Natural killer cell (primary cell): Measurements from ENCODE around the gene JAML. TPM values are rescaled to one million over a fixed set of nuclear protein-coding genes. Genes with fewer than 3 reads are reported as not detected.

Source experiments
- ATAC-seq, 3 donors: fragments of 150-1000 bp in 2 of 3; fragments of 200-7000 bp in 1 of 3; cut with Tn5 transposase; 1 replicate in 1 of 3; 2 replicates in 2 of 3; pipeline ENCODE4 v1.10.0; 2021; ENCODE audit warnings: mild to moderate bottlenecking in 2 of 3, moderate library complexity in 2 of 3
- DNase-seq, 2 donors: peaks; one replicate each; pipeline versions ENCODE4 v3.0.0 to v3.0.0-alpha.2; 2013 to 2021; ENCODE audit warnings: mixed read lengths in 1 of 2
- H3K27ac ChIP-seq: one replicate; pipeline ENCODE4 v1.5.1; 2013; ENCODE audit warnings: mild to moderate bottlenecking, low read length
- H3K27me3 ChIP-seq: one replicate; pipeline ENCODE4 v1.6.1; 2013; ENCODE audit warnings: low read length; ENCODE audit not compliant: control insufficient read depth, insufficient read depth
- H3K36me3 ChIP-seq: one replicate; pipeline ENCODE4 v1.6.1; 2013; ENCODE audit warnings: low read length; ENCODE audit not compliant: control insufficient read depth, insufficient read depth
- H3K4me1 ChIP-seq: one replicate; pipeline ENCODE4 v1.6.1; 2013; ENCODE audit warnings: low read length; ENCODE audit not compliant: control insufficient read depth, insufficient read depth
- H3K4me3 ChIP-seq: one replicate; pipeline ENCODE4 v1.5.1; 2013; ENCODE audit warnings: low read length
- H3K9me3 ChIP-seq: one replicate; pipeline ENCODE4 v1.6.1; 2013; ENCODE audit warnings: low read length; ENCODE audit not compliant: control insufficient read depth, insufficient read depth
- H3K27ac Mint-ChIP-seq, 2 donors: one replicate each; pipeline ENCODE4 v1.8.0; 2022; ENCODE audit warnings: mild to moderate bottlenecking in 2 of 2, mixed read lengths in 2 of 2, moderate library complexity in 1 of 2
- H3K27me3 Mint-ChIP-seq, 2 donors: one replicate each; pipeline ENCODE4 v1.8.0; 2022; ENCODE audit warnings: low read depth in 2 of 2, mixed read lengths in 2 of 2
- H3K36me3 Mint-ChIP-seq: one replicate; pipeline ENCODE4 v1.8.0; 2022; ENCODE audit warnings: mixed read lengths
- H3K4me1 Mint-ChIP-seq, 2 donors: one replicate each; pipeline ENCODE4 v1.8.0; 2022; ENCODE audit warnings: mixed read lengths in 2 of 2
- H3K4me3 Mint-ChIP-seq: one replicate; pipeline ENCODE4 v1.8.0; 2022; ENCODE audit warnings: mild to moderate bottlenecking, moderate library complexity, mixed read lengths
- H3K9me3 Mint-ChIP-seq, 2 donors: one replicate each; pipeline ENCODE4 v1.8.0; 2022; ENCODE audit warnings: mixed read lengths in 2 of 2
- WGBS: methylation state at CpG from one replicate; pipeline ENCODE4 v1.1.7; 2013; ENCODE audit warnings: missing lambda C conversion rate; ENCODE audit not compliant: insufficient coverage; 5-methylcytosine and 5-hydroxymethylcytosine counted together
- intact Hi-C: fragments of 100-400 bp; cut with micrococcal nuclease; formaldehyde crosslinking; loops from one replicate; pipeline ENCODE4 v1.14.2; 2022
- total RNA-seq, 4 donors: library from RNA; stranded (reverse); fragments of 120-200 nt in 1 of 4; gene quantifications; one replicate each; pipeline versions ENCODE4 v1.2.3 to v1.2.4, GENCODE V29; 2013 to 2022
- TF ChIP-seq, protein P1 (sequence below): fragments of 200-600 bp; IDR thresholded peaks from one replicate; pipeline ENCODE4 v1.8.0; 2022; ENCODE audit warnings: antibody characterized with exemption

The JAML gene
- total RNA-seq, 3 donors from 2014 or later (not counting 1 experiment from before 2014, with no cell fraction given), result 7.1 to 27.8 (median 12.8) TPM

DNA sequence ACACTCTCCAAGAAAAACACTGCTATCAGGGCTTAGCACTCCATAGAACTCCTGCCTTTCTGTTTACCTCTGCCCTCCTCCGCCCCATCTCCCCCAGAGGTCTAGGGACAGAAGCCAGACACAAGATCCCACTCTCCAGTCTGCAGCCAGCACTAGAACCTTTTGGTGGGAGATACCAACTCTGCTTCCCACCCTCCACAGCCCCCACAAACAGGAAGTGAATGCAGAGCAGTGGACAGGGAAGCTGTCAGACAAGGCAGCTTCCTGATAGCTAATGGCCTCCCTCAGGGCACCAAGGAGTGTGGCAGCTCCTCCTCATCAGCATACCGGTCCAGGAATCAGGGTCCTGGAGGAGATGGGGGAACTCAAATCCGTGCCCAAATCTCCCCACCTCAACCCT is 77.3 kb downstream of the JAML start:
- TF ChIP-seq, protein P1, sequence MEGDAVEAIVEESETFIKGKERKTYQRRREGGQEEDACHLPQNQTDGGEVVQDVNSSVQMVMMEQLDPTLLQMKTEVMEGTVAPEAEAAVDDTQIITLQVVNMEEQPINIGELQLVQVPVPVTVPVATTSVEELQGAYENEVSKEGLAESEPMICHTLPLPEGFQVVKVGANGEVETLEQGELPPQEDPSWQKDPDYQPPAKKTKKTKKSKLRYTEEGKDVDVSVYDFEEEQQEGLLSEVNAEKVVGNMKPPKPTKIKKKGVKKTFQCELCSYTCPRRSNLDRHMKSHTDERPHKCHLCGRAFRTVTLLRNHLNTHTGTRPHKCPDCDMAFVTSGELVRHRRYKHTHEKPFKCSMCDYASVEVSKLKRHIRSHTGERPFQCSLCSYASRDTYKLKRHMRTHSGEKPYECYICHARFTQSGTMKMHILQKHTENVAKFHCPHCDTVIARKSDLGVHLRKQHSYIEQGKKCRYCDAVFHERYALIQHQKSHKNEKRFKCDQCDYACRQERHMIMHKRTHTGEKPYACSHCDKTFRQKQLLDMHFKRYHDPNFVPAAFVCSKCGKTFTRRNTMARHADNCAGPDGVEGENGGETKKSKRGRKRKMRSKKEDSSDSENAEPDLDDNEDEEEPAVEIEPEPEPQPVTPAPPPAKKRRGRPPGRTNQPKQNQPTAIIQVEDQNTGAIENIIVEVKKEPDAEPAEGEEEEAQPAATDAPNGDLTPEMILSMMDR, result no peak
- H3K27ac Mint-ChIP-seq, result no peak overlapping the region
- Histone ChIP-seq H3K4me1 (peaks cover 13% of the 10 kb centered on the region), H3K27me3 (peaks cover 10% of the 10 kb centered on the region), H3K9me3 (no peaks in the 10 kb centered on the region), H3K27ac (no peak overlapping the region), H3K4me3 (no peak overlapping the region), H3K36me3 (no peaks in the 10 kb centered on the region)
- no peaks in the 10 kb centered on the region for H3K36me3 Mint-ChIP-seq
- H3K4me3 Mint-ChIP-seq, result no peak overlapping the region
- H3K4me1 Mint-ChIP-seq, result peaks cover 0 to 4% of the 10 kb centered on the region in 2 donors
- WGBS, result 79% methylated on average over 3 of the region's 3 CpGs
- DNase-seq, result no peak
- no peak for ATAC-seq
- no peaks in the 10 kb centered on the region for H3K9me3 Mint-ChIP-seq
- peaks cover 40 to 69% of the 10 kb centered on the region in 2 donors for H3K27me3 Mint-ChIP-seq
- intact Hi-C loops, result no loop called here

DNA sequence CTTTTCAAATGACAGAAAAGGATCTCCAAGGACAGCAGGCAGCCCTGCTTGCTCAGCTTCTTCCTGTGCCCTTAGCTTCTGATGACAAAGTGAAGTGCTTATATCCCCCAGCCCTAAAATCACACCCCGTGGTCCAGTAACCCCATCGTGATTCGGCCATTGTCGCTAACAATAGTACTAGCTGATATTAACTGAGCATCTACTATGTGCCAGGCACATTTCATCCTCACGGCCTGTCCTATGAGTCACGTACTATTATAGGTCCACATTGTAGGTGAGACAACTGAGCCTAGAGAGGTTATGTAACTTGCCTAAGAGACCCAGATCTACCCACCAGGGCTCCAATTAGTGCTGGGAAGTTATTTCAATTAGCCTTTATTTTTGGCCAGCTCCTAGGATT is 78.3 kb downstream of the JAML start:
- Mint-ChIP-seq H3K27me3 (peaks cover 48 to 76% of the 10 kb centered on the region in 2 donors), H3K36me3 (no peaks in the 10 kb centered on the region), H3K27ac (no peak overlapping the region), H3K4me1 (peaks cover 0 to 4% of the 10 kb centered on the region in 2 donors), H3K9me3 (no peaks in the 10 kb centered on the region), H3K4me3 (peak overlapping the region; percentile 84)
- H3K4me3 ChIP-seq, result no peak overlapping the region
- H3K4me1 ChIP-seq, result peaks cover 10% of the 10 kb centered on the region
- H3K27ac ChIP-seq, result no peak overlapping the region
- ATAC-seq, result no peak
- no peaks in the 10 kb centered on the region for H3K36me3 ChIP-seq
- H3K27me3 ChIP-seq, result peaks cover 2% of the 10 kb centered on the region
- no peaks in the 10 kb centered on the region for H3K9me3 ChIP-seq
- TF ChIP-seq, protein P1, result no peak
- intact Hi-C loops, result no loop called here
- DNase-seq, result no peak
- 95% methylated on average over 6 of the region's 6 CpGs for WGBS

DNA sequence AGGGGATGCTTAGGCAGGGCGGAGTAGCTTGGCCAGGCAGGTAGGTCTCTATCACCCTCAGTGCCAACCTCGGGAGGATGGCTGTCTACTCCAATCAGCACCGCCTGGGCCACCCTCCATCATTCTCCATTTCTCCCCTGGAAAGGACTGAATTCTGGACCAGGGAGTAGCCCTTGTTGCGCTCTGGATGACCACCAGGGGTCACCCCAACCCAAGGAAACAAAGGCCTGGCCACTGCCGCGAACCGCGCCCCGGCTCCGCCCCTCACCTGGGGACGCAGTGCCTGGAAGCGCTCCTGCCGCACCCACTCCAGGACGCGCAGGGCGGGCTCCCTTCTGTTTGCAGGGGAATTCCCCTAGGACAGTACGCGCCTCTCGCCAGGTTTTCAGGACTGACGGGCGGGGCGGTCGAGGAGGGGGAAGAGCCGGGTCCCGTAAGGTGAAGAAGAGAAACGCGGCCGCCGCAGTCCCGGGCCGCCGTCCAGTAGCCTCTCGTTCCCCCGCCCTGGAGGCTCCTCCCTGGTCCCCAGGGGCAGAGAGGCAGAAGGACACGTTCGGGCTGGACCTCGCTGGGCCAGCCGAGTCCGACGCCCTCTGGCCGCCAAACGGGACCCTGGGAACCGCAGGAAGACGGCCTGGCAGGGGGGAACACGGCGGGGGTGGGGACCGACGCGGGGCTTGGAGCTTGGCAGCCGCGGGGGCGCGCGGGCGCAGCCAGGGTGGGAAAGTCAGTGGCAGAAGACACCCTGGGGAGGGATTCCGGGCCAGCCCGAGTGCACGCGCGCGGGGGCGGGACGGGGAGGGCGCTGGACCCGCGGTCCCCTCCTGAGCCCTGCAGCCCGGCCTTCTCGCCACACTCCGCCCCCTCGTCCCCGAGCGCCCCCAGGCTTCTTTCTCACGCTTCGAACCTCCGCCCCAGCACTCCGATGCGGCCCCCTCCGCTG is 79.3 kb downstream of the JAML start:
- no peaks in the 10 kb centered on the region for H3K36me3 ChIP-seq
- no peak overlapping the region for H3K27ac ChIP-seq
- Mint-ChIP-seq H3K4me3 (peak overlapping the region; percentile 82), H3K4me1 (peaks cover 0 to 4% of the 10 kb centered on the region in 2 donors), H3K36me3 (no peaks in the 10 kb centered on the region), H3K27ac (no peak overlapping the region), H3K9me3 (no peaks in the 10 kb centered on the region), H3K27me3 (peaks cover 47 to 72% of the 10 kb centered on the region in 2 donors)
- H3K4me1 ChIP-seq, result peaks cover 10% of the 10 kb centered on the region
- peak; percentile 88 to 95 (median 94) for ATAC-seq
- H3K27me3 ChIP-seq, result peaks cover 2% of the 10 kb centered on the region
- 2% methylated on average over 78 of the region's 78 CpGs for WGBS
- intact Hi-C loops, result loop anchor here (1.0 to 2.0 kb wide), 4 partner anchors 26 to 465 kb away; no protein-coding TSS in a partner anchor
- TF ChIP-seq, protein P1, result peak; percentile 89
- peak overlapping the region; percentile 63 for H3K4me3 ChIP-seq
- DNase-seq, result peak; percentile 69 to 93
- no peaks in the 10 kb centered on the region for H3K9me3 ChIP-seq
